Activated gamma-delta T cell (primary cell): Measurements from ENCODE around the gene PHAF1.
"Not testable (repeated sequence)": the region's sequence is repeated elsewhere in the genome, so short reads cannot be mapped to it uniquely, and the experiment has no call there.

Experiments used
- DNase-seq: peaks from one replicate; lab custom pipeline; 2025; lab: John Stamatoyannopoulos, UW

The PHAF1 gene

DNA sequence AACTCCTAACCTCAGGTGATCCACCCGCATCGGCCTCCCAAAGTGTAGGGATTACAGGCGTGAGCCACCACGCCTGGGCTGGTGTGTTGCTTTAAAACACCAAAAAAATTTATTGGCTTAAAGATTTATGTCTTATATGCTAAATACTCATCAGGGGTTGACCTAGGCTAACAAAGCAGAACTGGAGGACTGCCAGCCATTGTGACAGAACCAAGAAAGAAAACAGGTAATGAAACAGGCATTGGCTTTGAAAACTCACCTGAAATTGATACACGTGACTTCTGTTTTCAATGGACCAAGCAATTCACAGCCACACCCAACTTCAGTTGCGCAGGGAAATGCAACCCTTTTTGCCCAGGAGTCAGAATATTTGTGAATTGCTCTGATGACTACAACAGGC lies 4.9 kb upstream of the PHAF1 start:
- DNase-seq, result no peak

DNA sequence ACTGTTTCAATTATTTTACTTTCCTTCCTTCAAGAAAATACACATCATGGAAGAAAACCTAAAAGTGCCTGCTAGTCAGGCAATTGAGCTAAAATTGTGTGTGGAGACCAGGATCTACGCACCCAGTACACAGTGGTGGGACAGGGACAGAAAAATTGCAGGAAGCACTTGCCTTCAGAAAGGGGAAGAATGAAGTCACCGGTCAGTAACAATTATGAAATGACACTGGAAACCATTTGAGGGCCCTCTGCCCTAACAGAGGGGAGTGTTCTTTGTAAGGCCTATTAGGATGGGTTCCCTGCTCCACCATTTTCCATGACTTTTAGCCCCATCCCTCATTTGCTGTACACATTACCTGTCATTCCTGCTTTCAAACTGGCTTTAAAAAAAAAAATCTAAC lies 4.5 kb upstream of the PHAF1 start:
- DNase-seq, result no peak

DNA sequence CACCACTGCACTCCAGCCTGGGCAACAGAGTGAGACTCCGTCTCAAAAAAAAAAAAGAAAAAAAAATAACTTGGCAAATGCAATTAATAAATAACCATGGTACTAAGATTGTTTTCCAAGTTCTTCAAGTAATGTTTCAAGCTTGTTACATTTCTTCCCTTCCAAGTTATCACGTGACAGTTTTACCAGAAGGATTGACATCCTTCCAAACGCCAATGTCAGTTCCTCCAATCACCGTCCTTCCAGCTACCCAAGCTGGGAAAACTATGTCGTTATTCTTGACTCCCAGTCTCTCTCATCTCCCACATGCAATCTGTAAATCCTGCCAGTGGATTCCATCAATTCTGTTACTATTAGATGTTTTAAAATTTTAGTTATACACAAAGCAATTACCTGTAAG lies 3.9 kb upstream of the PHAF1 start:
- DNase-seq, result no peak

- no peak for DNase-seq
These were observed 1.3 kb upstream of the PHAF1 start for GRCh38 chr16:67108489-67108888.

- DNase-seq, result no peak
These were observed 772 bp upstream of the PHAF1 start for GRCh38 chr16:67108931-67109406.

GRCh38 chr16:67111951-67112444 lies 2.3 kb downstream of the PHAF1 start:
- DNase-seq, result no peak

GRCh38 chr16:67112591-67113399 lies 3.1 kb downstream of the PHAF1 start:
- no peak for DNase-seq

DNA sequence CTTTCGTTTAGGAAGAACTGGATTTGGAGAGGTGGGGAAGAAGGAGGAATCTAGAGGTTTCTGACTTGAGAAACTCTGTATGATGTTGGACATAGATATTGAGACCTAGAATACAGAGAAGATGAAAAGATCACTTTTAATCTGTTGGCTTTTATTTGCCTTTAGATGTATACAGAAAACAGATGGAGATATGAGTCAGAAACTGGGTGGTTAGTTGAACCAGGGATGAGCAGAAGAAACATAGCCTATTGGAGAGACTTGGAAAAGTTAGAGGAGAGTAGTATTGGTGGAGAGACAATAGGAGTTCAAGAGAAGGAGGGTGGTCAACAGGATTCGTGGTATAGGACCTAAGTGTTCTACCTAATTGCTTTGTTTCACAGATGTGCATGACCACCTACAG lies 5.1 kb downstream of the PHAF1 start:
- DNase-seq, result no peak

DNA sequence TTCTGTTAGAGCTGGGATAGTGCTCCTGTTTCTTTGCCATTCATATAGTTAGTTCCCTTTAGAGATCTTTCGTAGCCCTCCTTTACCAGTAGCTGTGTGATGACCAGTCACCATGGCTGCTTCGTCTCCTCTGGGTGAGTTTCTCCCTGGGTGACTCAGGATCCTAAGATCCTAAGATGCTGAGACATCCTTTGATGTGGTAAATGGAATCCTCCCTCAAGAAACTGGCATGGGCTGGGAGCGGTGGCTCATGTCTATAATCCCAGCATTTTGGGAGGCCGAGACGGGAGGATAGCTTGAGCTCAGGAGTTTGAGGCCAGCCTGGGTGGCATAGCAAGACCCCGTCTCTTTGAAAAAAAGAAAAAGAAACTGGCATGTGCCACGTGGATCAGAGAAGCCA lies 5.9 kb downstream of the PHAF1 start:
- no peak for DNase-seq

- no peak for DNase-seq
These were observed 6.9 kb downstream of the PHAF1 start for GRCh38 chr16:67116388-67117311.

- no peak for DNase-seq
These were observed 8.0 kb downstream of the PHAF1 start for GRCh38 chr16:67117716-67118115.

- no peak for DNase-seq
These were observed 10.3 kb downstream of the PHAF1 start for GRCh38 chr16:67120025-67120424.

DNA sequence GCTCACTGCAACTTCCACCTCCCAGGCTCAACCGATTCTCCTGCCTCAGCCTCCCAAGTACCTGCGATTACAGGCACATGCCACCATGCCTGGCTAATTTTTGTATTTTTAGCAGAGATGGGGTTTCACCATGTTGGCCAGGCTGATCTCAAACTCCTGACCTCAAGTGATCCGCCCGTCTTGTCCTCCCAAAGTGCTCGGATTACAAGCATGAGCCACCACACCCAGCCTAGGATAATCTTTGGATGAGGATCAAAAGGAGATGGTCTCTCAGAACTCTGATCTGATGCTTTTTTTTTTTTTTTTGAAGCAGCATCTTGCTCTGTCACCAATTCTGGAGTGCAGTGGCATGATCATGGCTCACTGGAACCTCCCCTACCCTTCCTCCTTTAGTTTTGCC lies 13.1 kb downstream of the PHAF1 start:
- not testable (repeated sequence) for DNase-seq

GRCh38 chr16:67128417-67128816 lies 18.7 kb downstream of the PHAF1 start:
- no peak for DNase-seq

GRCh38 chr16:67128887-67129286 lies 19.1 kb downstream of the PHAF1 start:
- DNase-seq, result no peak

DNA sequence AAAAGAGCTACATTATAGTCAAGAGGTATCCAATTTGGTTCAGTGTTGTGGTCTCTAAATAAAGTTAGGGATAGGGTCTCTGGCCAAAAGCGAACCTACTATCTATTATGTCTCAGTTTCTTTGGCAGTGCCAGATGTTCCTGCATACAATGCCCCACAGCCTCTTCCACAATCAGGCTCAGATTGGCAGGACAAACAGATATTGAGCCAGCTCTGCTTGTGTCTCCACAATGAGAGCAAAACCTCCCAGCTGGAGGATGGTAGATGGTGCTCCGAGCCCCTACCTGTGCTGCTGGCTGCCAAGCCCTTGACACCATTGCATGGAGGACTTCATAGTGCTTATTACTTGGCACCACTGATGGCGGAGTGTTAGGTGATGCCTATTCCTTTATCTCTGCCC lies 19.7 kb downstream of the PHAF1 start:
- no peak for DNase-seq

DNA sequence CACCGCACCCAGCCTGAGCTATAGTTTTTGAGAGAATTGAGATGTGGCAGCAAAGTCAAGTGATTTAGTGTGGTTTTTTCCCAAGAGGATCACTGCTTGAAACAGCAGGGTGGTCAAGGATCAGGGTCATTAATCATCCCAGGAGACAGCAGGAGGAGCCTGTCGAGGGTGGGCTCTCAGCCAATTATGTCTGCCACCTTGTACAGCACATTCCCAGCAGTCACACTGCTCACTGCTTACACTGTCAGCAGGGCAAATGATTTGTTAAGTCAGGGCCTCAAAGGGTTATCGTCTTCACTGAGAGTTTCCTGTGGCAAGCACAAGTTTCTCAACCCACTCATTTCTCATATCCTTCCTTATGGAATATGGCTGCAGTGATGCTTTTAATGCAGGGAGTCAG lies 27.9 kb downstream of the PHAF1 start:
- no peak for DNase-seq

GRCh38 chr16:67141391-67141790 lies 31.6 kb downstream of the PHAF1 start:
- no peak for DNase-seq

DNA sequence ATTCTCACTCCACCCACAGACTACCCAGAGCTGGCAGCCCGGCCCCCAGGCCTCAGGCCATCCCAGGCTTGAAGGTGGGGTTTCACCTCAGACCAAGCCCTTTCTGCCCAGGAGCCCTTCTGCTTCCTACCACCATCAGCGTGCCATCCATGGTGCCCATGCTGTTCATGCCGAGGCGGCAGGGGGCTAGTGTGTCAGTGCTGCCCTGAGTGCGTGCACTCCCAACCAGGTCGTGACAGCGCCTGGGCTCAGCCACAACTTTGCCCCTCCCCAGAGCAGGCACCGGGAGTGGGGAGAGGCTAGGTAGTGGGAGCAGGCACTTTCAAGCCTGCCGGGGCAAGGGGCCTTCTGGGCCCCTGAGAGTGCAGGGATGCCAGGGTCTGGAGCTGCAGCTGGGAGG lies 32.6 kb downstream of the PHAF1 start:
- no peak for DNase-seq

- no peak for DNase-seq
These were observed 35.2 kb downstream of the PHAF1 start for GRCh38 chr16:67144943-67145342.

DNA sequence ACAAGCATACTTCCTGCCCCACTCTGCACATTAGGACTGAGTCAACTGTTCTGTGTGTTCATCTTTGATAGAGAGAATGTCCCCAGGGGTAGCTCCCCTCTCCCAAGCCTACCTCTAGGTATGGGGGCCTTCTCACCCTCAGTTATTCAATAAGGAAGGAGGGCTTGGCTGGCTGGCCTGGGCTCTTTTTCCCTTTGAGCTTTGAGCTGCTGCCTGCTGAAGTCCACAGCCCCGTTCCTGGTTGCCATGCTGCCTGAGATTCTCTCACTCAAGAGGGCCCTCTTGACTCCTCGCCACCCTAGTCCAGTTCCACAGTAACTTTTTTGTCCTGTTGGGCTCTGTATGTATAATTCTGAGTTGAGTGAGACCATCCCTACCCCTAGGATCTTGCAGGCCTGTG lies 36.0 kb downstream of the PHAF1 start:
- DNase-seq, result no peak

DNA sequence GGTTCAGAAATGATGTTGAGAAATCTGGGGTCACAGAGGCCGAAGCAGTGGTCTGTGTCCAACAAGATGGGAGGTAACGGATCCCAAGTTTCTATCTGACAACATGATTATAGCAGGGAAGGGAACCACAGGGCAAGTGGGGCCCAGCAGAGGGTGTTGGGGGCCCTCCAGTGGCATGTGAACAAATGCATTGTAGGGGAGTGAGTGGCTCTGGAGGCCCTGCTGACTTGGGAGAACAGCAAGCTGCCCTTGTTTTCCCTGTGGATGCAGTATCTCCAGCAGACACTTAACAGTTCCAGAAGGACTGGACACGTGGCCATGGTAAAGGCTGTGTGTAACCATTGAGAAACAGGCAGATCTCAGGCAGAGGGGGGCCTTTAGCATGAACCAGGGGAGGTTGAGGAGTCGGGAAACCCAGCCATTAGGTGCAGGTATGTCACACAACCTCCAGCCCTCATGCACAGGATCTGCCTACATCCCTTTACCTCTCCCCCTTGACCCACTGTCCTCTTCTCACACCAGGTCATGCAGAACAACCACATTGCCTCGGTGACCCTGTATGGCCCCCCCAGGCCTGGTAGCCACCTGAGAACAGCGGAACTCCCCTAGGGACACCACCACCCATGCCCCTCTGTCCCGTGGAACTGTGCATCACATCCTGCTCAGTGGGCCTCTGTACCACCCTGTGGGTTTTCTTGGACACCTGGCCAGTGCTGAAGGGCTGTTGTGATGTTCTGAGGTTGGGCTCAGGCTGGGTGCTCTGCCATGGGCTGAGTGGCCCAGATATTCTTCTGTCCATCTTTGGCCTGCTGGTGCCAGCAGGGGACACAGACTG lies 37.0 kb downstream of the PHAF1 start:
- no peak for DNase-seq
